NCI-H82 (cell line): Measurements from ENCODE around the gene HNRNPC.
"Not testable (repeated sequence)": the region's sequence is repeated elsewhere in the genome, so short reads cannot be mapped to it uniquely, and the experiment has no call there.

Experiments used
- DNase-seq: peaks from one replicate; lab custom pipeline; 2025; lab: John Stamatoyannopoulos, UW

The HNRNPC gene

GRCh38 chr14:21268617-21269251 is 508 bp downstream of the HNRNPC start:
- peak; percentile 83 for DNase-seq

DNA sequence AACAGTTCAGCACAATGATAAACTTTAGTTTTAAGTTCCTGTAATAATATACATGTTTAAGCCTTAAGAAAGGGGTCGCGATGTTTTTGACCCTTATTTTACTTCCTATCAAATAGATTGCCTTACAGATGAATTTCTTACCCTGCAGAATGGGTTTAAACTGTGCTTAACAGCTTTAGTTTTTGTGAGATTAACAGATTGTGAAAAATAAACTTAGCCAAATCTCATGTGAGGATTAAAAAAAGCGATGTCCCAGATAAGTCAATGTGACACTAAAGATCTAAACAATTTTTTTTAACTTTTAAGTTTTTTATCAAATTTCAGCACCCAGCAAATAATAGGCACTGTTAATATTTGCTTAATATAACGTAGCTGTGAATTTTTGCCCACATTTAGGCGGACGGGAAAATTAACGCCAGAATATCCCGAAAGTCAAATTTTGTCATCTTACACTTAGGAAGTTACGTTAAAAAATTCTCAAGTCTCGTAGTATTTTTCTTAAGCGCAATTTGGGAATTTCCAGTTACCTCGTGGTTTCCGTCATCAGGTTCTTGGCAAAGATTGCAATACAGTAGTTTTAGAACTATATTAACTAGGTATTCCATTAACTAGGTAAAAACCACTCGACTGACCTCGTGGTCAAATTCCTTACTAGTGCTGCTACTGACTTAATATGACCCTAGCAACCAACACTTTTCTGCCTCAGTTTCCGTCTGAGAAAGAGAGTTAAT is 1.2 kb downstream of the HNRNPC start:
- peak; percentile 37 for DNase-seq

- DNase-seq, result peak; percentile 61
These were observed 1.8 kb downstream of the HNRNPC start for GRCh38 chr14:21267431-21267845.

DNA sequence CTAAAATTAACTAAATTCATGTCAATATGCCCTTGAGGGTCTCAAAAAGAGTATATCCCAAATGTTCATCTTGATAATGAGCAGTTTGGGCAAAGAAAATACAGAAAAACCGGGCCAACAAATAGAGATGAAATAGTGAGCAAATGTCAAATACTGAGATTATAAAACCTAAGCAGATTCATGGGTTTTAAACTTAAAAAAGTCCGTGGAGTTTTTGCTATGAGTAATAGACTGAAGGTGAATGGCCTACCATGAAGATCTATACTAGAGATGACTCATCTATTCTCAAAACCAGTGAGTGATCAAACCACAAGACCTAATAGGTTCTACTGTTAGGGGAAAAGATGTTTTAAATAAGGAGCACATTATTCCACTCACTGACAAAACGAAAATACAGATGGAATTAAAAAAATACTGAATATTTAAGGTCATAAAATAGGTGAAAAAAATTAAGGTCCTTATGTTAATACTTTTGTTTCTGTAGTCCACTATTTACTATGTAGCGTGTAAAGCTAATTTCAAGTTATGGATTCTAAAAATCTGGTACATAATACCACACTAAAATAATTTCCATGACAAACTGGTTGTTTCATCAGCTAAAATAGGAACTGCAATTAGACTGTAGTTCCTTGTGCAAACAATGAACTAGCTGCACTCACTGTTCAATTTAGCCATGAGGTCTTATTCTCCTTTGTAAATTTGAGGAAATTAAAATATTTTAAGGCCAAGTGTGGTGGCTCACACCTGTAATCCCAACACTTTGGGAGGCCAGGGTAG is 5.0 kb downstream of the HNRNPC start:
- DNase-seq, result no peak

- no peak for DNase-seq
These were observed 5.8 kb downstream of the HNRNPC start for GRCh38 chr14:21263284-21264024.

GRCh38 chr14:21262410-21262809 is 6.8 kb downstream of the HNRNPC start:
- no peak for DNase-seq

DNA sequence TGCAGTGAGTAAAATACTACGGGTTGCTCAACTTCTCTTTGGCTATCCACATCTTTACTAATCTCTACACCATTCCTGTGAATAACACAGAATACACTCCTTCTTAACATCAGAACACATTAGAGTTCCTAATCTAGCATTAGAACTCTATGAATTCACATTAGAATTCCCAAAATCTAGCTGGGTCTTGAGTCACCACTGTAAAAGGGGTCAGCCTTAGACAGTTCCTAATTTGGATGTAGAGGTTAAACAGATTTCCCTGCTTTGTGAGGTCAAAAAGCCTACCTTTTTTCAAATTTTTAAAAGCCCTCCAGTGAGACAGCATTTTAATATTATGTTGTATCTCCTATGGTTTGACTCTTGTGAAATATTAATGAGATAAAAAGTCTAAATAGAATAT is 7.4 kb downstream of the HNRNPC start:
- no peak for DNase-seq

GRCh38 chr14:21258889-21259787 is 10.1 kb downstream of the HNRNPC start:
- DNase-seq, result no peak

DNA sequence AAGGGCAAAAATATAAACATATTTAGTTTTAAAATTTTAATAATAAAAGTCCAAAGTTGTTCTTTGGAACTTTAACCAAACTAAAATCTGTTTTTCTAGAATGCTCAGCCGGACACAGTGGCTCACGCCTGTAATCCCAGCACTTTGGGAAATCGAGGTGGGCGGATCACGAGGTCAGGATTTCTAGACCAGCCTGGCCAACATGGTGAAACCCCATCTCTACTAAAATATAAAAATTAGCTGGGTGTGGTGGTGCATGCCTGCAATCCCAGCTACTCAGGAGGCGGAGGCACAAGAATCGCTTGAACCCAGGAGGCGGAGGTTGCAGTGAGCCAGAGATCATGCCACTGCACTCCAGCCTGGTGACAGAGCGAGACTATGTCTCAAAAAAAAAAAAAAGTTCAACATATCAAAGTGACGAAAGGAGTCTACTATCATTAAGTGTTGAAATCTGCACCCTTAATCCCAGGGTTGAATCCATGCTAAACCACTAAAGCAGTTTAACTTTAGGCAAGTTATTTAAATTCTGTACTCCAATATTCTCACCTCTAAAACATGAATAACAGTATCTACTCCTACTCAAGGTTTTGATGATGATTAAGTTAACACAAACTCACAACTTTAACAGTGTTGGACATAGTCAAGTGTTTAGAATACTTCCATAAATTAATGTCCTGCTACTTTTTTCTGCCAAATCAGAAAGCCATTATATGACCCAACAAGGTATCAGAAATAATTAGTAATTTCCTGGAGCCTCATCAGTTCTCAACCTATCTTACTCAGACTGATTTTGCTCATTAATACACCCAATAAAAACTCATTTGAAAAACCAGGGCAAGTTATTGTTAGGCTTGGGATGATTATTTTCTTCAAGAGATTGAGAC is 11.0 kb downstream of the HNRNPC start:
- peak; percentile 13 for DNase-seq

DNA sequence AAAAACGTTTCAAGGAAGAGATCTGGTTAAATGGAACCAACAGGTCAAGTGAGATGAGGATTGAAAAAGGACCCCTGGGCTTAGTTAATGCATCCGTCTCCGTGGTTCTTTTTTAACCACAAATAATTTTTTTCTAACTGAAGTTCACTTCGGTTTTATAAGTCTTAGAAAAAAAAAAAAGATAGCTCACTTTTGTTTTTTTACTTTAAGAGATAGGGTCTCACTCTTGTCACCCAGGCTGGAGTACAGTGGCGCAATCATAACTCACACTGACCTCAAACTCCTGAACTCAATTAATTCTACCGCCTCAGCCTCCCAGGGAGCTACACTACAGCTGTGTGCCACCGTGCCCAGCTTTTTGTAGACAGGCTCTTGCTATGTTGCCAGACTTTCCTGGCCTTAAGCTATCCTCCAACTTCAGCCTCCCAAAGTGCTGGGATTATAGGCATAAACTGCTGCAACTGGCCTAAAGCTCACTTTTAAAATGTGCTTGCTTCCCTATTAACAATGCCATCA is 11.8 kb downstream of the HNRNPC start:
- DNase-seq, result peak; percentile 10

DNA sequence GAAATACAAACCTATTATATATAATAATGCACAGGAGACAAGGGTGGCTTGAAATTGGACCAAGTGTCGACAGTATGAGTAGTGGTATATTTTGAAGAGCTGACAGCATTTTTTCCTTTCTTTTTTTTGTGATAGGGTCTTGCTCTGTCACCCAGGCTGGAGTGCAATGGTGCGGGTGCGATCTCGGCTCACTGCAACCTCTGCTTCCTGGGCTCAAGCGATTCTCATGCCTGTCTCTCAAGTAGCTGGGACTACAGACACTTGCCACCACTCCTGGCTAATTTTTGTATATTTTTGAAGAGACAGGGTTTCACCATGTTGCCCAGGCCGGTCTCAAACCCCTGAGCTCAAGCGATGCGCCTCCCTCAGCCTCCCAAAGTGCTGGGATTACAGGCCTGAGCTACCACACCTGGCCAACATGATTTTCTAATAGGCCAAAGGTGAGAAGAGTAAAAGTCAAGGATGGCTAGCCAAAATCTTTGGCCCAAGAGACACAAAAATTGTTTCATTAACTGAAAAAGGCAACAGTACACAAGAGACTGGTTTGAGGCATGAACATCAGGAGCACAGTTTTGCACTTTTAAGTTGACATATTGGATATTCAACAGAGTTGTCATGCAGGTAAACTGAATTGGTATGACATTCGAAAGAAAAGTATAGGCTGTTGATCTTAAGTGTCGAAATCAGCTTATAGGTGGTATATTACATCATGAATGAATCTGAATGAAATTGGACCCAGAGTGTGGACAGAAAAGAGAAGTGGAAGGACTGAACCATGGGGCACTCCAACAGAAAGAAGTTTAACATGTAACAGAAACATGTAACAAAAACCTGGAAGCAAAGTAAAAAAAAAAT is 12.5 kb downstream of the HNRNPC start:
- no peak for DNase-seq

- DNase-seq, result not testable (repeated sequence)
These were observed 13.2 kb downstream of the HNRNPC start for GRCh38 chr14:21256102-21256447.

- DNase-seq, result no peak
These were observed 13.7 kb downstream of the HNRNPC start for GRCh38 chr14:21255385-21256101.

- DNase-seq, result no peak
These were observed 17.1 kb downstream of the HNRNPC start for GRCh38 chr14:21252149-21252548.

GRCh38 chr14:21251215-21251614 is 18.0 kb downstream of the HNRNPC start:
- no peak for DNase-seq

- no peak for DNase-seq
These were observed 20.4 kb downstream of the HNRNPC start for GRCh38 chr14:21248739-21249411.

GRCh38 chr14:21248338-21248737 is 20.9 kb downstream of the HNRNPC start:
- no peak for DNase-seq

DNA sequence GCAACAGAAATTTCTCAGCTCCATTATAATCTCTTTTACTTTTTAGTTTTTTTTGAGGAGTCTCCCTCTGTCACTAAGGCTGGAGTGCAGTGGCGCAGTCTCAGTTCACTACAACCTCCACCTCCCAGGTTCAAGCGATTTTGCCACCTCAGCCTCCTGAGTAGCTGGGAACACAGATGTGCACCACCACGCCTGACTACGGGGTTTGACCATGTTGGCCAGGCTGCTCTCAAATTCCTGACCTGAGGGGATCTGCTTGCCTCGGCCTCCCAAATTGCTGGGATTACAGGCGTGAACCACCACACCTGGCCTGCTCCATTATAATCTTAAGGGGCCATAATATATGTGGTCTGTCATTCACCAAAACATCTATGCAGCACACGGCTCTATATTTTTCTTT is 23.4 kb downstream of the HNRNPC start:
- no peak for DNase-seq
